ENCODE results near the gene PAX1. TPM values are rescaled to one million over a fixed set of nuclear protein-coding genes. Genes with fewer than 3 reads are reported as not detected.

PAX1 gene
- total and polyA plus RNA-seq, 9 of the 15 experiments (the other 6 are each of a cell fraction or from before 2014, with no cell fraction given) = not detected

DNA sequence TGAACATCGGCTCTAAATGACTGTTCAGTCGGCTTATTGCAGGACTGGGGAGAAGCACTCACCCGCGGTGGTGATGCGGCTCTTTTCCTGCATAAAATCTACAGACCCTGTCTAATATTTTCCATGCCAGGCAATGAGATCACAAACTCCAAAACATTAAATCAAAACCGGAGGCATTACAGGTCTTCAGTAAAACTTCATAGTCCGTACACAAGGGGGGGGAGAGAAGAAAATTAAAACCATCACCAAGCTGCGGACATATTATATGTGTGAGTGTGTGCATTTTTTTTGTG lies 6.3 kb upstream of the PAX1 start (continued):
- TF ChIP-seq, protein P1, sequence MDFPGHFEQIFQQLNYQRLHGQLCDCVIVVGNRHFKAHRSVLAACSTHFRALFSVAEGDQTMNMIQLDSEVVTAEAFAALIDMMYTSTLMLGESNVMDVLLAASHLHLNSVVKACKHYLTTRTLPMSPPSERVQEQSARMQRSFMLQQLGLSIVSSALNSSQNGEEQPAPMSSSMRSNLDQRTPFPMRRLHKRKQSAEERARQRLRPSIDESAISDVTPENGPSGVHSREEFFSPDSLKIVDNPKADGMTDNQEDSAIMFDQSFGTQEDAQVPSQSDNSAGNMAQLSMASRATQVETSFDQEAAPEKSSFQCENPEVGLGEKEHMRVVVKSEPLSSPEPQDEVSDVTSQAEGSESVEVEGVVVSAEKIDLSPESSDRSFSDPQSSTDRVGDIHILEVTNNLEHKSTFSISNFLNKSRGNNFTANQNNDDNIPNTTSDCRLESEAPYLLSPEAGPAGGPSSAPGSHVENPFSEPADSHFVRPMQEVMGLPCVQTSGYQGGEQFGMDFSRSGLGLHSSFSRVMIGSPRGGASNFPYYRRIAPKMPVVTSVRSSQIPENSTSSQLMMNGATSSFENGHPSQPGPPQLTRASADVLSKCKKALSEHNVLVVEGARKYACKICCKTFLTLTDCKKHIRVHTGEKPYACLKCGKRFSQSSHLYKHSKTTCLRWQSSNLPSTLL (IDR thresholded peaks at IDR 0.05) = no peak

DNA sequence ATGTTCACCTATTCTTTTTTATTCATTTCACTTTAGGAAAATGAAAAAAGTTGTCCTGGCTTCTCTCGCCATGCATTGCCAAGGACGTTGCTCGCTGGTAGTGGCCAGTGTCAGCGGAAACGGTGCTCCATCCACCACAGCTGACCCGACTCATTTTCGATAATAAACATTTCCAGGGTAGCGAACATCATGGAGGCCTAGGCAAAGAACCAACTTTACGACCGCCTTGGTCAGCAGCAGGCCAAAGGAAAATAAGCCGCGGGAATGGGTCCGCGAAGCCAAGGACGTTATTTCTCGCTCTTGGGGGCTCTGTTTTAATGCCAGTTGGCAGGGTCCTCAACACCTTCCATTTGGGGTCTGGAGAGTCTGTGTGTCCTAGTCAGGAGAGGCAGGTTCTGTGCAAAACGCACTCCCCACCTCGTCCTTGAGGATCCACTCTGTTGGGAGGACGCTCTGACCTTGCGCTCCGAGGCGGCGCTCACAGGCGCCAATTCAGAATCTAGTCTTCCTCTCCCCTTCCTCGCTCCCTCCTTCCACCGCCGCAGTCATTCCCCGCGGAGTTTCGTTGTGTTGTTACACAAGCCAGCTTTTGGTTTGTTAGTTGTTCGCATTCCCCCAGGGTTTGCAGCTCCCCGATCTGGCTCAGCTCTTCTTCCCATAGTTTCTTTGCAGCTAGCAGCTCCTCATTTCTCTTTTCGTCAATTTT lies 4.1 kb upstream of the PAX1 start:
- no peak overlapping the region for H2AFZ ChIP-seq (ENCODE audit: low read depth, low read length)
- CTCF ChIA-PET (ENCODE audit: low intra/inter-chr PET ratio) = no interaction called here
- peaks cover 0 to 6% of the 10 kb centered on the region in 2 experiments; a peak in 2 of 5 replicates for H3K4me1 ChIP-seq (replicated peaks in 1 of 2; ENCODE audit: control insufficient read depth in 2 of 2, insufficient read depth in 2 of 2, low read length in 2 of 2)
- no peaks in the 10 kb centered on the region for H3K79me2 ChIP-seq (ENCODE audit: control insufficient read depth, insufficient read depth, low read length)
- no peaks in the 10 kb centered on the region for H4K20me1 ChIP-seq (replicated peaks; ENCODE audit: control insufficient read depth, insufficient read depth, low read length)
- intact Hi-C loops (cut with micrococcal nuclease) = no loop called here
- no peaks in the 10 kb centered on the region for H3K36me3 ChIP-seq (ENCODE audit: control insufficient read depth, insufficient read depth, low read length)
- in situ Hi-C loops (cut with MboI) = no loop called here
- no peaks in the 10 kb centered on the region for H3K9me3 ChIP-seq (replicated peaks; ENCODE audit: control insufficient read depth, insufficient read depth, low read depth, low read length)
- H3K4me2 ChIP-seq (ENCODE audit: insufficient read depth, low read length) = no peak overlapping the region
- peaks cover 4 to 33% of the 10 kb centered on the region in 2 experiments; a peak in 3 of 5 replicates for H3K27me3 ChIP-seq (ENCODE audit: control insufficient read depth in 2 of 2, insufficient read depth in 2 of 2, low read length in 2 of 2)
- H3K9me1 ChIP-seq (ENCODE audit: control insufficient read depth, insufficient read depth, low read length) = no peaks in the 10 kb centered on the region
- H3K4me3 ChIP-seq = no peak overlapping the region
- 3% methylated on average over 25 of the region's 33 CpGs for WGBS (ENCODE audit: insufficient coverage, low coverage, missing lambda C conversion rate)
- H3K27ac ChIP-seq (ENCODE audit: extremely low read depth, low read depth, low read length) = no peak overlapping the region
- DNase-seq (ENCODE audit: extremely low read depth in 1 of 4, low spot score in 3 of 4) = no peak
- TF ChIP-seq, protein P2, sequence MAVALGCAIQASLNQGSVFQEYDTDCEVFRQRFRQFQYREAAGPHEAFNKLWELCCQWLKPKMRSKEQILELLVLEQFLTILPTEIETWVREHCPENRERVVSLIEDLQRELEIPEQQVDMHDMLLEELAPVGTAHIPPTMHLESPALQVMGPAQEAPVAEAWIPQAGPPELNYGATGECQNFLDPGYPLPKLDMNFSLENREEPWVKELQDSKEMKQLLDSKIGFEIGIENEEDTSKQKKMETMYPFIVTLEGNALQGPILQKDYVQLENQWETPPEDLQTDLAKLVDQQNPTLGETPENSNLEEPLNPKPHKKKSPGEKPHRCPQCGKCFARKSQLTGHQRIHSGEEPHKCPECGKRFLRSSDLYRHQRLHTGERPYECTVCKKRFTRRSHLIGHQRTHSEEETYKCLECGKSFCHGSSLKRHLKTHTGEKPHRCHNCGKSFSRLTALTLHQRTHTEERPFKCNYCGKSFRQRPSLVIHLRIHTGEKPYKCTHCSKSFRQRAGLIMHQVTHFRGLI (CRISPR knock-in tag; IDR thresholded peaks at IDR 0.05) = no peak
- TF ChIP-seq HEY1 (CRISPR knock-in tag; IDR thresholded peaks at IDR 0.05; ENCODE audit: borderline replicate concordance) = no peak
- no peak for TF ChIP-seq FOSL1 (tag; conservative IDR thresholded peaks at IDR 0.05)
- no peak for TF ChIP-seq FOXA3 (CRISPR knock-in tag; conservative IDR thresholded peaks at IDR 0.05 in 1 of 2, IDR thresholded peaks at IDR 0.05 in 1 of 2)
- no peak for TF ChIP-seq NR3C1 (CRISPR knock-in tag; IDR thresholded peaks at IDR 0.05)
- TF ChIP-seq, protein P3, sequence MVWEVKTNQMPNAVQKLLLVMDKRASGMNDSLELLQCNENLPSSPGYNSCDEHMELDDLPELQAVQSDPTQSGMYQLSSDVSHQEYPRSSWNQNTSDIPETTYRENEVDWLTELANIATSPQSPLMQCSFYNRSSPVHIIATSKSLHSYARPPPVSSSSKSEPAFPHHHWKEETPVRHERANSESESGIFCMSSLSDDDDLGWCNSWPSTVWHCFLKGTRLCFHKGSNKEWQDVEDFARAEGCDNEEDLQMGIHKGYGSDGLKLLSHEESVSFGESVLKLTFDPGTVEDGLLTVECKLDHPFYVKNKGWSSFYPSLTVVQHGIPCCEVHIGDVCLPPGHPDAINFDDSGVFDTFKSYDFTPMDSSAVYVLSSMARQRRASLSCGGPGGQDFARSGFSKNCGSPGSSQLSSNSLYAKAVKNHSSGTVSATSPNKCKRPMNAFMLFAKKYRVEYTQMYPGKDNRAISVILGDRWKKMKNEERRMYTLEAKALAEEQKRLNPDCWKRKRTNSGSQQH (CRISPR knock-in tag; IDR thresholded peaks at IDR 0.05) = no peak
- no peak for TF ChIP-seq KLF1 (tag; IDR thresholded peaks at IDR 0.05)
- no peak for TF ChIP-seq C11orf30 (IDR thresholded peaks at IDR 0.05; ENCODE audit: low read depth)
- TF ChIP-seq, protein P4, sequence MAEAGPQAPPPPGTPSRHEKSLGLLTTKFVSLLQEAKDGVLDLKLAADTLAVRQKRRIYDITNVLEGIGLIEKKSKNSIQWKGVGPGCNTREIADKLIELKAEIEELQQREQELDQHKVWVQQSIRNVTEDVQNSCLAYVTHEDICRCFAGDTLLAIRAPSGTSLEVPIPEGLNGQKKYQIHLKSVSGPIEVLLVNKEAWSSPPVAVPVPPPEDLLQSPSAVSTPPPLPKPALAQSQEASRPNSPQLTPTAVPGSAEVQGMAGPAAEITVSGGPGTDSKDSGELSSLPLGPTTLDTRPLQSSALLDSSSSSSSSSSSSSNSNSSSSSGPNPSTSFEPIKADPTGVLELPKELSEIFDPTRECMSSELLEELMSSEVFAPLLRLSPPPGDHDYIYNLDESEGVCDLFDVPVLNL (CRISPR knock-in tag; IDR thresholded peaks at IDR 0.05; ENCODE audit: low read depth) = no peak
- no peak for TF ChIP-seq NFXL1 (CRISPR knock-in tag; IDR thresholded peaks at IDR 0.05)
- TF ChIP-seq RBM17 (IDR thresholded peaks at IDR 0.05; ENCODE audit: borderline replicate concordance, low read depth, low read length) = no peak
- no peak for TF ChIP-seq FOS (IDR thresholded peaks at IDR 0.05; ENCODE audit: extremely low read depth, insufficient read length)
- BruUV-seq (replicated peaks) = no TSS peak
- POLR2A ChIA-PET = no interaction called here
- FAIRE-seq = no peak
- no peak for ATAC-seq
- no peak overlapping the region for H3K9ac ChIP-seq (ENCODE audit: insufficient read depth in 1 of 2, low read depth in 2 of 2, low read length in 2 of 2)
